ENCODE data around the gene GNAI2.

- TF ChIP-seq SP1 (IDR thresholded peaks at IDR 0.05) (no peak), NFRKB (IDR thresholded peaks at IDR 0.05) (no peak), CTBP1 (IDR thresholded peaks at IDR 0.05; ENCODE audit: borderline replicate concordance) (no peak), FOXA1 (IDR thresholded peaks at IDR 0.05) (no peak)
These were observed 2.8 kb upstream of the GNAI2 start for GRCh38 chr3:50233176-50233575.
